NCI-H146 treated with DMSO at 0.1 percent for 48 hours (cell line): ENCODE data around the gene RCOR1.

Experiments
- DNase-seq: peaks from one replicate; lab custom pipeline; 2025; ENCODE audit not compliant: unreplicated experiment; lab: John Stamatoyannopoulos, UW

RCOR1 gene

GRCh38 chr14:102771144-102771543, 178.7 kb downstream of the RCOR1 start:
- DNase-seq: no peak

GRCh38 chr14:102772781-102773570, 180.5 kb downstream of the RCOR1 start:
- DNase-seq: peak; percentile 54

- peak; percentile 76 for DNase-seq
These were observed 182.1 kb downstream of the RCOR1 start for GRCh38 chr14:102774391-102775153.

GRCh38 chr14:102775855-102776760, 183.7 kb downstream of the RCOR1 start:
- no peak for DNase-seq

- peak; percentile 45 for DNase-seq
These were observed 184.6 kb downstream of the RCOR1 start, which contains the start of gene TRAF3 for GRCh38 chr14:102776761-102777710. TSS of gene TRAF3 (plus strand) at chr14:102777449. CDS start at chr14:102870202, 92,753 bp downstream.

- no peak for DNase-seq
These were observed 185.4 kb downstream of the RCOR1 start for GRCh38 chr14:102777711-102778337.

GRCh38 chr14:102778338-102779083, 186.1 kb downstream of the RCOR1 start:
- DNase-seq: no peak

GRCh38 chr14:102779084-102779462, 186.6 kb downstream of the RCOR1 start:
- DNase-seq: no peak

GRCh38 chr14:102779574-102780315, 187.3 kb downstream of the RCOR1 start:
- DNase-seq: no peak
